ENCODE measurements around the gene MYL6.
A peak's percentile ranks its signal among the peaks of the same experiment; 100 is the strongest.
"Not testable (repeated sequence)": the region's sequence is repeated elsewhere in the genome, so short reads cannot be mapped to it uniquely, and the experiment has no call there.

MYL6 gene

DNA sequence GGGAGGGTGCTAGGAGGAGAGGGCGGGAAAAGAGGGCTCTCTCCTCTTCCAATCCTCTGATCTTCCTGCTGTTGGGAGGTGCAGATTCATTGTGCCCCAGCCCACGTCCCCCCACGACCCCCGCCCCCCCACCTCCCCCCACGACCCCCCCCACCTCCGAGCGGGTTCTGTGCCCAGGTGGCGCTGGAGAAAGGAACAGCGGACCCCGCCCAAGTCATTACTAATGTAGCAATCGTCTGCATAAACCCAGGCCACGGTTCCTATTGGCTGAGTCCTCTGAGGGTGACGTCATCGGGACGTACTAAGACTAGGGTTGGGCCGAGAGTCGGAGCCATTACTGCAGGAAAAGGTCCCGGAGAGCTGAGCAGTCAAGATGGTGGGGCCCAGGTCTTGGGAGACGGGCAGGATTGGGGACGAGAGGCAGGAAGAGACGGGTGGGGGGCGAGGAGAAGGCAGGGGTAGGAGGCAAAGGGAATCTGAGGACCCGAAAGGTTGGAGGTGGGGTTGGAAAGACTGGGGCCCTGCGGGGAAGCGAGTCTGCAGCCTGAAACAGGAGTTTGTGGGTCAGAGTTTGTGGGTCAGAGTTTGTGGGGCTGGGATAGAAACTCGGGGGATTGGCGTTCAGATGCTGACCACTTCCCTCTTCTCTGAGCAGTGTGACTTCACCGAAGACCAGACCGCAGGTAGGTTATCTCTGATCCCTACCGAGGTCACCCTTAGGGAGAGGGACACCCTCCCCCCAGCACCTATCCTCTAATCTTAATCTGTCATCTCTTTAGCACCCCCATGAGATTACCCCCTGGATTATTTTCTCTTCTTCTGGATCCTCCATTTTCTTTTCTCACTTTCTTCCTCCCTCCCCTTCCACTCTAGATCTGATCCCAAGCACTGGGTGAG lies at the start of gene MYL6:
MYL6 (plus strand) TSS at position 331 of the 897 bp plus-strand sequence; CDS start at position 374, 43 bp downstream.
- DNase-seq (ENCODE audit: extremely low read depth, low read depth), result peak; percentile 97
- TF ChIP-seq, protein P1, sequence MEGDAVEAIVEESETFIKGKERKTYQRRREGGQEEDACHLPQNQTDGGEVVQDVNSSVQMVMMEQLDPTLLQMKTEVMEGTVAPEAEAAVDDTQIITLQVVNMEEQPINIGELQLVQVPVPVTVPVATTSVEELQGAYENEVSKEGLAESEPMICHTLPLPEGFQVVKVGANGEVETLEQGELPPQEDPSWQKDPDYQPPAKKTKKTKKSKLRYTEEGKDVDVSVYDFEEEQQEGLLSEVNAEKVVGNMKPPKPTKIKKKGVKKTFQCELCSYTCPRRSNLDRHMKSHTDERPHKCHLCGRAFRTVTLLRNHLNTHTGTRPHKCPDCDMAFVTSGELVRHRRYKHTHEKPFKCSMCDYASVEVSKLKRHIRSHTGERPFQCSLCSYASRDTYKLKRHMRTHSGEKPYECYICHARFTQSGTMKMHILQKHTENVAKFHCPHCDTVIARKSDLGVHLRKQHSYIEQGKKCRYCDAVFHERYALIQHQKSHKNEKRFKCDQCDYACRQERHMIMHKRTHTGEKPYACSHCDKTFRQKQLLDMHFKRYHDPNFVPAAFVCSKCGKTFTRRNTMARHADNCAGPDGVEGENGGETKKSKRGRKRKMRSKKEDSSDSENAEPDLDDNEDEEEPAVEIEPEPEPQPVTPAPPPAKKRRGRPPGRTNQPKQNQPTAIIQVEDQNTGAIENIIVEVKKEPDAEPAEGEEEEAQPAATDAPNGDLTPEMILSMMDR (IDR thresholded peaks at IDR 0.05; ENCODE audit: low read depth, low read length), result no peak

DNA sequence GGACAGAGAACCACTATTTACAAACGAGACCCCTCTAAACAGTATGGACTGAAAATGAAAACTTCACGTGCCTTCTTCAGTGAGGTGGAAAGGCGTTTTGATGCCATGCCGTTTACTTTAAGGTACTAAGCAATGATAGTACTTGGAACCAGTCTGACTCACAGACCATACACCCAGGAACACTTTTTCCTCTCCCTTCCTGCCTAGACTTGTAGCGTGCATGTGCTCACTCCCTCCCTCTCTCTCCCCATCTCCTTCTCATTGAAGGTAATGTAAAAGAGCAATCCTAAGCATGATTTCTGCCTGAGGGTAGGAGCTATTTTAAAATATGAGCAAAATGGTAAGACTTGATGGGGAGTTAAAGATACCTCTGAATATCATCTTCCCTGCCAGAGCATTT lies 47.6 kb upstream of the MYL6 start:
- no peak for DNase-seq (ENCODE audit: extremely low read depth, low read depth)
- TF ChIP-seq, protein P1 (IDR thresholded peaks at IDR 0.05; ENCODE audit: low read depth, low read length), result no peak

DNA sequence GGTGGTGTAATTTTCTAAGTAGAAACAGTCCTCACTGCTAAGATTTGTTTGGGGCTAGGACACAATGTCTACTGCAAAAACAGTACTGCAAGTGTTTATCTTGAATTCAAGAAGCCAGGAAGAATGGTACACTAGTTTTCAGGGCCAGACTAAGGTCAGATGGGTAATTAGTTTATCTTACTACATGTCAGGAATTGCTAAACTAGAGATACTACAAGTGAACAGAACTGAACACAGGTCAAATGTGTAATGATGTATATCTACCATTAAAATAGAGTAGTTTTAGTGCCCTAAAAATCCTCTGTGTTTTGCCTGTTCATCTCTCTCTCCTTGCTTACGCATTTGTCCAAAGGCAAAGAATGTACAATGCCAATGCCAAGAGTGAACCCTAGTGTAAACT lies 44.1 kb upstream of the MYL6 start:
- TF ChIP-seq, protein P1 (IDR thresholded peaks at IDR 0.05; ENCODE audit: low read depth, low read length), result no peak
- DNase-seq (ENCODE audit: extremely low read depth, low read depth), result no peak

DNA sequence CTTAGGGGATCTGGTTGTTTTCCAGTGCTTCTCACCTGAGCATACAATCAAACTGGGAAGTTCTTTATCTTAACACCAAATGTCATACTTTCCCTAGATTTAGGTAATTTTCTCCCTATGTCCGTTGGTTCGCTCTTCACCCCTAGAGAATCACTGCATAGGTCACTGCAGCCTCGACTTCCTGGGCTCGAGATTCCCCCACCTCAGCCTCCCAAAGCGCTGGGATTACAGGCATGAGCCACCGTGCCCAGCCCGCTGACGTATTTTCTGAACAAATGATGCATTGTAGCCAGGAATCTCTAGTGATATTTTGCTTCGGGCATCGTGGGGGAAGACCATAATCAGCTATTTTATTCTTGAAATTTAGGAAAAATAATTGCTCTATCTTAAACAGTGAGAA lies 42.8 kb upstream of the MYL6 start:
- DNase-seq (ENCODE audit: extremely low read depth, low read depth), result no peak
- TF ChIP-seq, protein P1 (IDR thresholded peaks at IDR 0.05; ENCODE audit: low read depth, low read length), result no peak

DNA sequence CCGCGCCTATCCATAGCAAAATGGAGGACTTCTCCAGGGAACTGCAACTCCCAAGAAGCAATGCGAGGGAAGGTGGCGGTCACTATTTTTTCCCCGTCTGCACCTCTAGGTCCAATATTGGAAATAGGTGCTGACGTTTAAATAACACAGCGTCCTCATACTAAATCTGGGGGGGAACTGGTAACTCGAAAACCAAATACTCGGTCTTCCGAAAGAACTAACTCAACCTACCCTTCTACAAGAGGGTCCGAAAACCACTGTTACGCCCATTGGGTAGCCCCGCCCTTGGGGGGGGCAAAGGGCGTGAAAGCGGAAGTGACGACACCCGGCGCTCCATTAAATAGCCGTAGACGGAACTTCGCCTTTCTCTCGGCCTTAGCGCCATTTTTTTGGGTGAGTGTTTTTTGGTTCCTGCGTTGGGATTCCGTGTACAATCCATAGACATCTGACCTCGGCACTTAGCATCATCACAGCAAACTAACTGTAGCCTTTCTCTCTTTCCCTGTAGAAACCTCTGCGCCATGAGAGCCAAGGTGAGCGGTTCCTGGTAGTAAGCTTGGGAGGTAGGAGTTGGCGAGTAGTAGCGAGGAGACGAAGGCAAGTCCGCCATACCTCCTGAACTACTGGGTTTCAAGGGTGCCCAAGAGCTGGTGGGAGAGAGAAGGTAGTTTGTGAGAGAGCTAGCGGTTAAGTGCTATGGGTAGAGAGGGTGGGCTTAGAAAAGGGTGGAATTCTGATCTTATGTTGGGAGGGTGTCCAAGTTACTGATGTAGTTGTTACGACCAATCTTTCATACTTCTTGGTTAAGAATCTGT lies 41.7 kb upstream of the MYL6 start, which contains the start of gene RPL41:
RPL41 (plus strand) TSS at position 367 of the 815 bp plus-strand sequence.
- TF ChIP-seq, protein P1 (IDR thresholded peaks at IDR 0.05; ENCODE audit: low read depth, low read length), result no peak

DNA sequence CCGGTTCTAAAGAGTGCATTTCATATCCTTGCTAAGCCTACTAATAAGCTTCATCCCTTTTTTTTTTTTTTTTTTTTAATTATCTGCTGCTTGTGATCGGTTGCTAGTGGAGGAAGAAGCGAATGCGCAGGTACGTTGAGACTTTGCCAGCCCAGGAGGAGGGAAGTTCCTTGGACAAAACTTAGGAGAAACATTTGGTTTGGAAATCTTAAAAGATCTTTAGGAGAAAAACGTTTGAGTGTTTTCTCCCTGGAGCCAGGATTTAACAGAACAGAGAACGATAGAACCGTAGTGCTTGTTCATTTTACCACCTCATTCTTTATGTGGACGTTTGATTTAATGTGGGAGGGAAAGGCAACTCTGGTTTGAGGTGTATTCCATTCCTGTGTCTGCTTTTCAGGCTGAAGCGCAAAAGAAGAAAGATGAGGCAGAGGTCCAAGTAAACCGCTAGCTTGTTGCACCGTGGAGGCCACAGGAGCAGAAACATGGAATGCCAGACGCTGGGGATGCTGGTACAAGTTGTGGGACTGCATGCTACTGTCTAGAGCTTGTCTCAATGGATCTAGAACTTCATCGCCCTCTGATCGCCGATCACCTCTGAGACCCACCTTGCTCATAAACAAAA lies 41.0 kb upstream of the MYL6 start:
- not testable (repeated sequence) for DNase-seq (ENCODE audit: extremely low read depth, low read depth)

More for the DNA sequence above, 41.7 kb upstream of the MYL6 start, which contains the start of gene RPL41:
- peak; percentile 77 for DNase-seq (ENCODE audit: extremely low read depth, low read depth)
